GM18870 (cell line): Measurements from ENCODE around the gene NAT8L.

Experiments used
- ATAC-seq: cut with Tn5 transposase; IDR thresholded peaks from one replicate; pipeline ENCODE4 v1.9.1; 2021; ENCODE audit warnings: moderate library complexity; ENCODE audit not compliant: unreplicated experiment

NAT8L gene

GRCh38 chr4:2091990-2092668, 33.0 kb downstream of the NAT8L start:
- ATAC-seq, result no peak

GRCh38 chr4:2092669-2093053, 33.5 kb downstream of the NAT8L start:
- ATAC-seq, result no peak

- no peak for ATAC-seq
These were observed 34.1 kb downstream of the NAT8L start for GRCh38 chr4:2093265-2093664.

- ATAC-seq, result no peak
These were observed 35.4 kb downstream of the NAT8L start for GRCh38 chr4:2094545-2094944.

- ATAC-seq, result no peak
These were observed 36.3 kb downstream of the NAT8L start for GRCh38 chr4:2095236-2096072.

GRCh38 chr4:2096073-2096609, 37.0 kb downstream of the NAT8L start:
- no peak for ATAC-seq

- ATAC-seq, result no peak
These were observed 42.4 kb downstream of the NAT8L start for GRCh38 chr4:2101346-2102044.

- ATAC-seq, result no peak
These were observed 43.1 kb downstream of the NAT8L start for GRCh38 chr4:2102045-2102883.

GRCh38 chr4:2103127-2103842, 44.2 kb downstream of the NAT8L start:
- no peak for ATAC-seq

GRCh38 chr4:2103843-2104547, 44.9 kb downstream of the NAT8L start:
- no peak for ATAC-seq

GRCh38 chr4:2104556-2105345, 45.6 kb downstream of the NAT8L start:
- ATAC-seq, result no peak

- no peak for ATAC-seq
These were observed 46.4 kb downstream of the NAT8L start for GRCh38 chr4:2105559-2105958.

GRCh38 chr4:2116687-2117400, 57.7 kb downstream of the NAT8L start:
- no peak for ATAC-seq
